ENCODE data around the gene ADAMTS4.
"Not testable (repeated sequence)": the region's sequence is repeated elsewhere in the genome, so short reads cannot be mapped to it uniquely, and the experiment has no call there.

Gene ADAMTS4, protein sequence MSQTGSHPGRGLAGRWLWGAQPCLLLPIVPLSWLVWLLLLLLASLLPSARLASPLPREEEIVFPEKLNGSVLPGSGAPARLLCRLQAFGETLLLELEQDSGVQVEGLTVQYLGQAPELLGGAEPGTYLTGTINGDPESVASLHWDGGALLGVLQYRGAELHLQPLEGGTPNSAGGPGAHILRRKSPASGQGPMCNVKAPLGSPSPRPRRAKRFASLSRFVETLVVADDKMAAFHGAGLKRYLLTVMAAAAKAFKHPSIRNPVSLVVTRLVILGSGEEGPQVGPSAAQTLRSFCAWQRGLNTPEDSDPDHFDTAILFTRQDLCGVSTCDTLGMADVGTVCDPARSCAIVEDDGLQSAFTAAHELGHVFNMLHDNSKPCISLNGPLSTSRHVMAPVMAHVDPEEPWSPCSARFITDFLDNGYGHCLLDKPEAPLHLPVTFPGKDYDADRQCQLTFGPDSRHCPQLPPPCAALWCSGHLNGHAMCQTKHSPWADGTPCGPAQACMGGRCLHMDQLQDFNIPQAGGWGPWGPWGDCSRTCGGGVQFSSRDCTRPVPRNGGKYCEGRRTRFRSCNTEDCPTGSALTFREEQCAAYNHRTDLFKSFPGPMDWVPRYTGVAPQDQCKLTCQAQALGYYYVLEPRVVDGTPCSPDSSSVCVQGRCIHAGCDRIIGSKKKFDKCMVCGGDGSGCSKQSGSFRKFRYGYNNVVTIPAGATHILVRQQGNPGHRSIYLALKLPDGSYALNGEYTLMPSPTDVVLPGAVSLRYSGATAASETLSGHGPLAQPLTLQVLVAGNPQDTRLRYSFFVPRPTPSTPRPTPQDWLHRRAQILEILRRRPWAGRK

DNA sequence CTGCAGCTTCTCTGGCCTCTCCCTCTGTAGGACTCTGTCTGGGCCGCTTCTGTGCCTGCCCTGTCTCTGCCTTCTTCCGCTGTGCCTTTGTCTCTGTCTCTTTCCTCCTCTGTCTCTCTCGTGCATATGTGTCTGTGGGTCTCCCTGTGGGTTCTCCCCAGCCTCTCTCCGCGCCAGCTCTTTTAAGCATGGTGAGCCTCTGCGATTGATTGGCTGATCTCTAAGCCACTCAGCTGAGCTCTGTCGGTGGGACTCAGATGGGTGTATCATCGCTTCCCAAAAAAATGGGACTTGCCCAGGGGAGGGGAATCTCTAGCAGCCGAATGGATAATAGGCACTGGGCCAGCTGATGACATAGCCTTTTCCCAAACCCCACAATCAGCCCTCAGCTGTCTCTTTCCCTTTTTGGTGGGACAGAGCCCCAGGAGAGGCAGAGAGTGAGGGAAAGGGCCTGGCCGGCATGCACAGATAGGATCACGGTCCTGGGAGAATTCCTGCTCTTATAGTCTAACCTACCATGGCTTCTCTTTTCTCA lies at the start of gene ADAMTS4:
ADAMTS4 (minus strand) TSS at position 158 of the 535 bp plus-strand sequence. CDS start 427 bp downstream, outside the sequence.
- DNase-seq = no peak

DNA sequence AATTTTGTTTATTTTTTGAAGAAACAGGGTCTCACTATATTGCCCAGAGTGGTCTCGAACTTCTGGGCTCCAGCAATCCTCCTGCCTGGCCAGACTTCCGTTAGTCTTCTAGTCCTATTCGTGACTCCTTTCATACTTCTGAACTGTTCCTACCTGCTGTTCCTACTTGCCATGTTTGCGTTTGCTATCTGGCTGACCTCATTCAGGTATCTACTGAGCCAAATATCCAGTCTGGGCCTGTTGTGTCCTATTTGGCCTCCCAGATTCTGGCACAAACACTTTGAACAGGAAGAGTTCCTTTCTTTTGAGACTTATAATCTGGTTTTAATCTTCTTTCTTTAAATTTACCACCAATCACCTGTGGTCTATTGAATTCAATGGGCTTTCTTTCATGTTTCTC lies 46.0 kb upstream of the ADAMTS4 start:
- no peak for DNase-seq

DNA sequence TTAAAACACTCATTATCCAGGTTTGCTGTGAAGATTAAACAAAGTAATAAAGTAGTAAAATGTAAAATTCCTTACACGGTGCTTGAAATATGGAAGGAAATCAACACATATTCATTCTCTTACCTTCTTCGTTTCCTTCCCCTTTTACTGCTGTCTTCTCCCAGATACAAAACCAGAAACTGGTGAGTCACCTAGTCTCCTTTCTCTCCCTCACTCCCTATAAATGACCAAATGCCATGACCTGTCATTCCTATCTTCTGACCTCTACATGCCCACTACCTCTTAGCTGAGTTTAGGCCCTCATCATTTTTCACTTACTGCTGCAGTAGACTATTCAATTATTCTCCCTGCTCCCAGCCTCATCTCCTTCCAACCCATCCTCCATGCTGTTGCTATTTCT lies 43.5 kb upstream of the ADAMTS4 start:
- no peak for DNase-seq

DNA sequence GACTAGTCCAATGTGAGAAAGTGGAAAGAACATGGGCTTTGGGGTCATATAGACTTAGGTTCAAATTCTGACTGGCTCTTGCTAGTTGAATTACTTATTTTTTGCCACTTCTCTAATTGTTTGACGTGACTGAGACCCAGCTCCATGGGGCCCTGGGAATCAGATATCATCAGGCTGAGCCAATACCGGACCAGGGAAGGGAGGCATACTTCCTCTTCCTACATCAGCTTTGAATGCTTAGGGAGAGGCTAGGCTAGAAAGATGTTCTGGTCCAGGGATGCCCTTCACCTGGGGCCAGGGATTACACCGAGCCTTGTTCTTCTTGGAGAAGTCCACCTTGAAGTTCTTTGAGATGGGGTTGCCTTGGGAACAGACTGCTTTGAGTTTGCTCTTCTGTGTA lies 42.8 kb upstream of the ADAMTS4 start:
- DNase-seq = no peak

DNA sequence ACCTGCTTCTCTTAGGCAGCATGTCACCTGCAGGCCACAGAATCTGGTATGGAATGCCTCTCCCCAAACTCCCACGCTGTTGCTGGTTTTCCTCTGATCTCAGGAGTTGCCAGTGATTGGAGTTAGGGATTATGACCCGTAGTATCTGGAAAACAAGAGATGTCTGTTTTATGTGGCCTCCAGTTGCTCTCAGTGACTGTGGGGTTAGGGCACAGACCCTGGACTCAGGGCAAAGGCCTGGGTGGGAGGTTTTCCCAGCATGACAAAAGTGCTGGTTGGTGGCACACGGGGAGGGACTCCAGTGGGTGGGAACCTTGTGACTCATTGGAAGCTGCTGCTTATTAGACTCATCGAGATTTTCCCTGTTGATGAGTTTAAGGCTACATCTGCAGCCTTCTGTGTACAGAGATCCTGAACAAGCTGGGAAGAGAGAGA lies 39.2 kb upstream of the ADAMTS4 start, which contains the start of gene NR1I3:
NR1I3 (minus strand) TSS at position 165 of the 435 bp plus-strand sequence. CDS start 1,638 bp downstream, outside the sequence.
- no peak for DNase-seq

DNA sequence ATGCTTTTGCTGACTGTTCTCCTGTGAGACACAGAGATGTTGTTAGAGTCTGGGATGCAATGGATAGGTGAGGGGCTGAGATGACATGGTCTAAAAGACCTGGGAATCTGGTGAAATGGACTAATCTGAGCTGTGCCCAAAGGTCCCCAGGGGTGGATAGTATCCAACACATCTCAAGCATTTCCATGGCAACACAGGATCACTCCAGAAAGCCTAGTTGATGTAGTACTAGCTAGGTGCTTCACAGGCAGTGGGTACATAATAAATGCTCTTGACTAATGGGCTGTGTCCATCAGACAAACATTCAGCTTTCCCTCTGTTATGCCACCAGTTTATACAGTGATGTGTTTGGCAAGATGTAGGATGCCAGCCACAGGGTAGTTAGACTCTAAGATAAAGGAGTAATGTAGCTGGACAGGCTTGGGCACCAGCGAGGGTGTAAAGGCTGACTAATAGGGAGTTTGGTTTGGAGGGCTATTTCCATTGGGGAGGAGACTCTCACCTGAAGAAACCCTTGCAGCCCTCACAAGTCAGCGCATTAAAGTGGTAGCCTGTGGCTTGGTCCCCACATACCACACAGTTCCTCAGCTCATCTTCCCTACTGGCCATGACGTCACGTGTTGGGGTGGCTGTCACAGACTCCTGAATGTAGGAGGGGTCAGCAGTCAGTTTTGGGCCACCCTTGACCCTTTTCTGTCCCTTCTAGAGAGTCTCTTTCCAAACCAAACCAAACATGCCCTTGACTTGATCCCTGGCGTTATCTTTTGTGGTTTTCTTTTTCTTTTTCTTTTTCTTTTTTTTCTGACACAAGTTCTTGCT lies 37.3 kb upstream of the ADAMTS4 start:
- no peak for DNase-seq

DNA sequence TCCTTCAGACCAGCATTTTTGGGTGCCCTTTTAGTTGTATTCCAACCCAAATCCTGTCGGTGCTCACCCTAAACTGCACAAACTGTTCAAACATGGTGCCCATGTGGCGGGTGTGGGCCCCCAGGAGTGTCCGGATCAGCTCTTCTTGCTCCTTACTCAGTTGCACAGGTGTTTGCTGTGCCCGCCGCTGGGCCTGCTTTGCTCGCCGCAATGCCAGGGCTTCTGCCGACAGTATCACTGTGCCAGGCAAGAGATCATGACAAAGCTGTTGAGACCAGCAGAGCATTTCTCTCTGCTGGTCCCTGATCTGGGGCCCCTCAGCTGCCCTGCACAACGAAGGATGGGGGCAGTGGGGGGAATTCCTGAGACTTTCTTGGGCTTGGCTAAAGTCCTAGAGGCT lies 34.2 kb upstream of the ADAMTS4 start:
- DNase-seq = no peak

DNA sequence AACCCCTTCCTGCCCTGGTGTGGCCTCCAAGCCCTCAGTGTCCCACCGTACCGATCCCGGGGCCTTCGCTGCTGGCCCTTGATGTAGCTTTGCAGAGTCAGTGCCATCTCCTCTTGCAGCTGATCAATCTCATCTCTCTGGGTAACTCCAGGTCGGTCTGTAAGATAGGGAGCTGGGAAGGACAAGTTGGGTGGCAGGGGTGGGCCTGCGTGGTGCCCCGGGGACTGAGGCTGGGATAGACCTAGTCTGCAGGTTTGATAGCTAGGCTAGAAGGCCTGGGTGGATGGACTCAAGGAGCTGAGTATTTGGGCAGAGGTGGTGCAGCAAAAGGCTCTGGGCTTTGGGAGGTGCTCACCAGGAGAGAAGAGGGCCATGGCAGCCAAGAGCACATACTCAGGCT lies 31.9 kb upstream of the ADAMTS4 start:
- DNase-seq = no peak

DNA sequence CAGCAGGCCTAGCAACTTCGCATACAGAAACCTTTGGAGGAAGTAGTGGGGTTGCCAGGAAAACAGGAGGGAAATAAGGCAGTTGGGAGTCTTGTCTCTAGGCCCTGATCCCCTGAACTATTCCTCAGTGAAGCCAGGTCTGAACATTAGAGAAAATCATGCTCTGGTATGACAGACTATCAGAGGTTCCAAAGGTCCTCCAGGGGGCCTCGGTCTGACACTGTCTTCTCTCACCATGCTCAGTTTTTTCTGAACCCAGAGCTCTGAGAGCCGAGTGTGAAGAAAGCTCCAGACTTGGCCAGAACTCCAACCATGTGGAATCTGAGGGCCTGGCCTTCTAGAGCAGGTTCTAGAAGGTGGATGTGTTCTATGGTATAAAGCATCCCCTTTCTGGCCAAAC lies 31.0 kb upstream of the ADAMTS4 start:
- DNase-seq = no peak

DNA sequence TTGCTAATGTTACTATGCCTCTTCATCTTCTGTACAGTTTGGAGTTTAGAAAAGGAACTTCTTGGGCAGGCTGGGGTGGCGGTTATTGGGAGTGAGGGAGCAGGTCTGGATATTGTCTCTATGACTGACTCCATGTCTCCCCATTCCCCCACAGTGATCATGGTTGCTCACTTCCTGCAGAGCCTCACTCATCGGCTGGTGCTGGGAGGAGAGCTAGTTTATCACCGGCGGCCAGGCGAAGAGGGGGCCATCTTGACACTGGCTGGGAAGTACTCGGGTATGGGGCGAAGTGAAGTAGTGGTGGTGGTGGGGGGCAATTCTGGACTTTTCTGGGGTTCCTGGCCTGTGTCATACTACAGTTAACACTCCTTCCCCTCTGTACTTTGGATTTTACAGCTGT lies 29.2 kb upstream of the ADAMTS4 start:
- DNase-seq = no peak

DNA sequence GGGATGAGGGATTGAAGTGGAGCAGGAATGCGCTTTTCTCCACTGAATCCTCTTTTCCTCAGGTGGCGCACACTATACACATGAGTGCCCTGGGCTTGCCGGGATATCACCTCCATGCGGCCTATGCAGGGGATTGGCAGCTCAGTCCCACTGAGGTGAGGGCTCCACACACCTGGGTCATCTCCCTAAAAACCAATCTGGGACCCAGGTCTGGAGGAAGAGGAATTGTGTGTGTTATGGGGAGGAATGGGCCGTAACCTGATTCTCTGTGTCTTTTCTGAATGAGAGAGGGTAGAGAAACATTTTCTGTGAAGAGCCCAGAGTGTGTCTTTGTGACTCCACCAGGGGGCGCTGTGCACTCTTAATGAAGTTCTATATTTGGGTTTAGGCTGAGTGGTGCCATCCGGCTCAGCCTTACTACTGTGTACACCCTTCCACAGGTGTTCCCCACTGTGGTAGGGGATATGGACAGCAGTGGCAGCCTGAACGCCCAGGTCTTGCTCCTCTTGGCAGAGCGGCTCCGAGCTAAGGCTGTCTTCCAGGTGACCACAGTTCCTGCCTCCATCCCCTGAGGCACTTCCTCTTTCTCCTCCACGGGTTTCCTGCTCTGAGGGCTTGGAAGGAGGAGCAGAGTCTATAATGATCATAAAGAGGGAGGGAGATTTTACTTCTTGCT lies 28.5 kb upstream of the ADAMTS4 start:
- peak; percentile 29 for DNase-seq

DNA sequence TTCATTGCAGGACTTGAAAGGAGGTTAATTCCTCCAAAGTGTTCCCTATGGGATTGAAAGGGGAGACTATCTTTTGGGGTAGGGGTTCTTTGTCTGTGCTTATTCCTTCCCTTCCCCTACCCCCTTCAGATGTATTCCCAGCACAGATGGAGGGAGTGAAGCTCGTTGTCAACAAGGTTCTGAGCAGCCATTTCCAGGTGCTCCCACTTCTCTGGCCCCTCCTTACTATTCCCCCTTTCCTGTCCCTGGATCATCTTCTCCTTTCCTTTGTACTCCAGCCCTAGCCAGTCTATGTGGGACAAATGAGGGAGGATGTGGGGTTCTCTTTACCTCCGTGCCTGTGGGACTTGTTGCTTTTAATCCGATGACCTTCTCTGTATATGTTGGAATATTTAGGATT lies 27.9 kb upstream of the ADAMTS4 start:
- DNase-seq = no peak

DNA sequence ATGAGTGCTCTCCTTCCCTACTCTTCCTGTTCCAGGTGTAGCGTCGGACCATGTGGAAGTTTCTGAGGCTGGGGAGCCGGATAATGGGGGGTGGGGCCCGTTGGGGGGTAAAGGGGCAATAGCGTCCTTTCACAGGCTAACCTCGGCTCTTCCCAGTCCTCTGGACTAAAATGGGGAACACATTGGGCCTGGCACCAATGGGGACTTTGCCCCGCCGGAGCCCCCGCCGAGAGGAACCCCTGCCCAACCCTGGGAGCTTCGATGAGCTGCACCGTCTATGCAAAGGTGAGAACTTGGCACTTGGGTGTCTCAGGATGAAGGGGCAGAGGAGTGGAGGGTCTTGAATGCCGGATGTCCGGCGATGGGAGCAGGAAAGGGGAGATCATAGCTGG lies 27.5 kb upstream of the ADAMTS4 start:
- DNase-seq = no peak

DNA sequence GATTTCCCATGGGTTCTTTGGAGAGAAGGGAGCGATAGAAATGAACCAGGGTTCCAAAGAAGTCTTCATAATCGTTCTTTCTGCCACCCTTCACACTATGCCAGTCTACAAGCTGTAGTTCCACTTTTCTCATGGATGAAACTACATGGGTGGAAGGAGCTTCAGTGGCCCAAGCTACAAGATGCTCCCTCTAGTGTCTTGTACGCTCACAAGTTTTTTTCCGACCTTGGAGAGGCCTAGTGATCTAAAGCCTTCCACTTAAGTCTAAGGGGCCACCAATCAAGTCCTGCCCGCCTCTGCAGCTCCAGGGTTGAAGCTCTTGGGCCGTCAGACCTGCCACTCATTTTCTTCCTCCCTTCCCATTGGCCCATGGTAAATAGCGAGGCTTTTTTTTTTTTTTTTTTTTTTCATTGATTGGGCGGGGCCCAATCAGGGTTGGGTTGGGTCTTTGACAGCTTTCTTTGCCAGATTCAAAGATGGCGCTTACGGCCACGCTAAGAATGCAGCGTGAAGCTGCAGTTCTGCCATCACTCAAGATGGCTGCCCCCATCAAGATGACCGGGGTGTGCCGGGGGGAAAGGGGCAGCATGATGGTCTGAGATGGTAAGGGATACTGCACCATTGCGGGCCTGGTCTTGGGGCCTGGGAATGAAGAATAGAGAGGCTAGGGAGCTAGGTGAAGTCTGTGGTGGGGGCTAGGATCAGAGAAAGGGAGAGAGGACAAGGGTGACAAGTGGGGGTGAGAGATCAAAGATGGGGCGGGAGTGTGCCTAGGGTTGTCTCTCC lies 26.9 kb upstream of the ADAMTS4 start, which contains the start of gene TOMM40L:
TOMM40L (plus strand) TSS at position 527 of the 786 bp plus-strand sequence. CDS start 430 bp downstream, outside the sequence.
- peak; percentile 100 for DNase-seq

DNA sequence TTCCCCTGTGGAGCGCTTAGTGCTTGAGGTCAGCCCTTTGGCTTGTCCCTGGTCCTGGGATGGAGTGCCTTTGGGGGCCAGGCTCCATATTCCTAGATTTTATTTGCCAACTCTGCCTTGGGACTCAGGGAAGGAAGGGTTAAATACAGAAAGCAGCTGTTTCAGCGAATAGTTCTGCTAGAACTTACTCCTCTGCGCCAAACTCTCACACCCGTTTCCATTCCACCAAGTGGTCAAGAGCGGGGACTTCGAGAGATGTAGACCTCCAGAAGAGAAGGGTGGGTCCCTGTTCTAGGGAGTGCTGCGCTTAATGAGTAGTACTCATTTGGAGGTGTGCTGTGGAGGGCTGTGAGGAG lies 26.3 kb upstream of the ADAMTS4 start:
- DNase-seq = no peak

DNA sequence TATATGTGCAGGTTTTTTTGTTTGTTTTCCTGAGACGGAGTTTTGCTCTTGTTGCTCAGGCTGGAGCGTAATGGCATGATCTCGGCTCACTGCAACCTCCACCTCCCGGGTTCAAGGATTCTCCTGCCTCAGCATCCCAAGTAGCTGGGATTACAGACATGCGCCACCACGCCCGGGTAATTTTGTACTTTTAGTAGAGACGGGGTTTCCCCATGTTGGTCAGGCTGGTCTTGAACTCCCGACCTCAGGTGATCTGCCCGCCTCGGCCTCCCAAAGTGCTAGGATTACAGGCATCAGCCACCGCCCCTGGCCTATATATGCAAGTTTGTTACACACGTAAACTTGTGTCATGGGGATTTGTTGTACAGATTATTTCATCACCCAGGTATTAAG lies 25.8 kb upstream of the ADAMTS4 start:
- DNase-seq = not testable (repeated sequence)

DNA sequence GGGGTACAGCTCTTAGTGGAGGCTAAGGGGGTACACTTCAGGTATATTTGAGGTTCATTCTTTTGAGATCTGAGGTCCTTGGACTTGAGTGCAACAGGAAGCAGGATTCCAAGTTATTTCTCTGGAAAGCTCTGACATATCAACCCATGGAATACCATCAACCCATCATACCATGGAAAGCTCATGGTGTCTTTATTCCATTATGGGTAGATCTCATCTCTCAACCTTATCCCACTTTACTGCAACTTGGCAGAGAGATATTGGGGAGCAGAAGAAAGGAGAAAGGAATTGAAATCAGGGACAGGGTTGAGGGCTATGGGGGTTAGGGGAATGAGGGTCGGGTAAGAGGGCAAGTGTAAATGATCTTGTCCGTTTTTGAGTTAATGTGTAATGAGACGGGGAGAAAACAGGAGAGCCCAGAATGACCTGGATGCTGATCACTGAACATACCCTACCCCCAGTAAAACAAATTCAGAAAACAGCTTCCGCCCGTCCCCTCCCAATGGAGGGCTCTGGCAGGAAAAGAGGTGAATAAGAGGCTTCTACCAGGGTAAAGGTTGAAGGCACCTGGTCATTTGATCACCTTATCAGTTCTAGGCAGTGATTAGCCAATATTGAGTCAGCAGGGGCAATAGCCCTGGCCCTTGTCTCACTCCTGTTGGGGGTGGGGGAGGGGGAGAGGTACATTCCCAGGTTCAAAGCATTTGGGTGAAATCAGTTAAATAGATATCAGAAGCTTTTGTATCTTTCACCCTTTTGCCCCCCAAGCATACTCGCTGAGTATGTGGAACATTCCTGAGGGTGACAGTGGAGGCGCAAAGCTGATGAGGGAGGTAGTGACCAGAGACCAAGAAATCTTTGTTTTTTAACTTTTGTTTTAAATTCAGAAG lies 25.2 kb upstream of the ADAMTS4 start:
- no peak for DNase-seq

DNA sequence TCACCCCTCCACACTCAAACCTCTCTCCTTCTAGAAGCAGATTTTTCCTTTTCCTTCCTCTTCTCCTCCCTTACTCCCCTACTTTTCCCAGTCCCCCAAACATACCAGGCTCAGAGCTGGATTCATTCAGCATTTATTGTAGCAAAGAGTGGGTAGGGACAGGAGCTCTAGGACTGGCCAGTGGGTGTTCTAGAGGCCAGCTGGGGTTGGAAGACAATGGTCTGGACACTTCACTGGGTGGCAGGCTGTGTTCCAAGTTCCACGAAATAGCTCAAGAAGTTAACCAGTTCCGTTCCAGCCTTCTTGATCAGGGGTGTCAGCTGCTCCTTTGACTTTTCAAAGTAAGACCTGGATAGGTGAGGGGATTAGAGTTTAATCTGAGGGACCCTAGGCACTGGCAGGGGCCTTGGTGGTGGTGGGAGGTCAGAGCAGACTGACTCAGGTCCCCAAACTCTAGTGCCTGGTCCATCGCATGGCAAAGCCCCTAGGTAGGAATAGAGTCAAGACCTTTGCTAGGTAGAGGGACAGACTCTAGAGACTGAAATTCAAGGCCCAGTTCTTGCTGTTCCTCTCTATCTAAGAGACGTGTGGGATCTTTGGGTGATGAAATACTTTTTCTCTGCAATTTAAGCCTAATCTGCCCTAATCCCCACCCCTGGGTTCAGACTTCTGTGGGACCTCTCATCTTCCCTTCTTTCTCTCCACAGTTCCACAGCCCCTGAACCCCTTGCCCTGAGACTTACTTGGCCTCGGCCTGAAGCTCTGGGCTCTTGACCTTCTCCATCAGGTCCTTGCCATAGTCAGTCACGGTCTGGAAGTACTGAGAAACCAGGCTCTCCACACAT lies 23.5 kb upstream of the ADAMTS4 start:
- DNase-seq = no peak

DNA sequence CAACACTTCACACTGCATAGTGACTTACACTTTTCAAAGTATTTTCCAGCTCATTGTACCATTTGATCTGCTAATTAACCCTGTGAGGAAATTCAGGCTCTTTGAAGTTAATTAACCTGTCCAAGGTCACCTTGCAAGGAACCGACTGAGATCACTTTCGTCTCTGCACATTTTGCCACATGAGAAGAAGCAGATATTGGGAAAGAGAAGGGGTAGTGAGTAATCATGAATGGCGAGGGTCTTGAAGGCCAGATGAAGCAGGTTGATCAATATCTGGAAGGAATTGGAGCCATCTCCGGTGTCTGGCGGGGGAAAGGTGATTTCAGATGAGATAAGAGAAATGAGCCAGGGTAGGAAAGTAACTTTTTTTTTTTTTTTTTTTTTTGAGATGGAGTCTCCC lies 21.1 kb upstream of the ADAMTS4 start:
- DNase-seq = no peak
